ENCODE data around the gene EFHD2.

Gene EFHD2

DNA sequence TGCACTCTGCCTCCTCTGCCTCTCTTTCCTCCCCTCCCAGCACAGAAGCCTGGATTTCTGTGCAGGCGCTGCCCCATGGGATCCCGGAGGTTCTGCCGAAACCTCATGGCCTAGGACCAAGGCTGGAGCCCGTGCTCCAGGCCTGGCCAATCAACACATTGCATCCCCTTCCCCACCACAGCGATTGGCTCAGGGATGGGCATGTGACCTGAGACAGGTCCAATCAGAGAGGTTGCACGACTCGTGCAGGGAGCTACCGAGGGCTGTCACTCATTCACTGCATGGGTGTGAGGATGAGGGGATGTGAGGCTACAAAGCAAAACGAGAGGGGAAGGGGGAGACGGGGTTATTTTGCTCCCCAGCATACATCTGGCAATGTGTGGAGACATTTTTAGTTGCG is 62.9 kb downstream of the EFHD2 start:
- TF ChIP-seq, protein P1, sequence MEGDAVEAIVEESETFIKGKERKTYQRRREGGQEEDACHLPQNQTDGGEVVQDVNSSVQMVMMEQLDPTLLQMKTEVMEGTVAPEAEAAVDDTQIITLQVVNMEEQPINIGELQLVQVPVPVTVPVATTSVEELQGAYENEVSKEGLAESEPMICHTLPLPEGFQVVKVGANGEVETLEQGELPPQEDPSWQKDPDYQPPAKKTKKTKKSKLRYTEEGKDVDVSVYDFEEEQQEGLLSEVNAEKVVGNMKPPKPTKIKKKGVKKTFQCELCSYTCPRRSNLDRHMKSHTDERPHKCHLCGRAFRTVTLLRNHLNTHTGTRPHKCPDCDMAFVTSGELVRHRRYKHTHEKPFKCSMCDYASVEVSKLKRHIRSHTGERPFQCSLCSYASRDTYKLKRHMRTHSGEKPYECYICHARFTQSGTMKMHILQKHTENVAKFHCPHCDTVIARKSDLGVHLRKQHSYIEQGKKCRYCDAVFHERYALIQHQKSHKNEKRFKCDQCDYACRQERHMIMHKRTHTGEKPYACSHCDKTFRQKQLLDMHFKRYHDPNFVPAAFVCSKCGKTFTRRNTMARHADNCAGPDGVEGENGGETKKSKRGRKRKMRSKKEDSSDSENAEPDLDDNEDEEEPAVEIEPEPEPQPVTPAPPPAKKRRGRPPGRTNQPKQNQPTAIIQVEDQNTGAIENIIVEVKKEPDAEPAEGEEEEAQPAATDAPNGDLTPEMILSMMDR (IDR thresholded peaks at IDR 0.05; ENCODE audit: low read depth, low read length, missing control alignments), result no peak
- no peak for DNase-seq (ENCODE audit: low read depth)
- no peak overlapping the region for H3K4me3 ChIP-seq (ENCODE audit: low read depth, low read length)

DNA sequence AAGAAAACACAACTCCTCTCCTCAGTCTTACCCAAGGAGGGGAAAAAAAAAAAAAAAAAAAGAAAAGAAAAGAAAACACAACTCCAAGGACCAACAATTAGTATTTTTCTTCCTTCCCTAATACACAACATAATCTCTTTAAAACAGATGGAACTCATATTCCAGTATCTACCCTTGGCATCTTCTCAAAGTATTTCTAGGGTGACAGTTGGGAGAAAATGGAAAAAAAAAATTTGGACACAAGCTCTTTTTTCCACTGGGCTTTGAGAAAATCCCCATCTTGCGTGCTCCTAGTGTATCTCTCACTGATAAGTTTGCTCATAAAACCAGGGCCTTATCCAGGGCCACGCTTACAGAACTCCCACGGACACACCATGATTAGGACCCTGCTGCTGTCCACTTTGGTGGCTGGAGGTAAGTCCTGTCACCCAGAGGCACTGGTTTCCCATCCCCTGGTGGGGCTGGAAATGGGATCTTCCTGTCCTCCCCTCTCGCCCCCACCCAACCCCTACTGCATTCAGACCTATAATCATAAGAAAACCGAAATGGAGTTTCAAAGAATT is 66.1 kb downstream of the EFHD2 start, which contains the start of gene CELA2B:
Gene CELA2B (plus strand): TSS at position 353 of the 563 bp plus-strand sequence. CDS start 22 bp downstream, at position 375.
- no peak within 1 kb of the TSS for H3K4me3 ChIP-seq (ENCODE audit: low read depth, low read length)
- TF ChIP-seq, protein P1 (IDR thresholded peaks at IDR 0.05; ENCODE audit: low read depth, low read length, missing control alignments), result no peak
- DNase-seq (ENCODE audit: low read depth), result no peak

DNA sequence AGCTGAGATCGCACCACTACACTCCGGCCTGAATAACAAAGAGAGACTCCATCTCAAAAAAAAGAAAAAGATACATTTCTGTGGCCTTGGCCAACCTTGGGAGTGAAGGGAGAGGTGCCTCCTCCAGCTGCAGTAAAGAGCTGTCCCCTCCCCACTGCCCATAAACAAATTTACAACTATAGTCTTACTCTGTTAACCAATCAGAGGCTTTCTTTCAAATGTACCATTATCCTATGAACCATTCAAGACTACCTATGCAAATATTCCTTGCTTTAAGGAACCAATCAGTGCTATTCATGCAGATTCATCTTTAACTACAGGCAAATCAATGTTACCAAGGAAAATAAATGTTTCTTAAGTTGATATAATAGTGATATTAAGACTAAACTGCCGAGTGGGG is 67.2 kb downstream of the EFHD2 start:
- TF ChIP-seq, protein P1 (IDR thresholded peaks at IDR 0.05; ENCODE audit: low read depth, low read length, missing control alignments), result no peak

DNA sequence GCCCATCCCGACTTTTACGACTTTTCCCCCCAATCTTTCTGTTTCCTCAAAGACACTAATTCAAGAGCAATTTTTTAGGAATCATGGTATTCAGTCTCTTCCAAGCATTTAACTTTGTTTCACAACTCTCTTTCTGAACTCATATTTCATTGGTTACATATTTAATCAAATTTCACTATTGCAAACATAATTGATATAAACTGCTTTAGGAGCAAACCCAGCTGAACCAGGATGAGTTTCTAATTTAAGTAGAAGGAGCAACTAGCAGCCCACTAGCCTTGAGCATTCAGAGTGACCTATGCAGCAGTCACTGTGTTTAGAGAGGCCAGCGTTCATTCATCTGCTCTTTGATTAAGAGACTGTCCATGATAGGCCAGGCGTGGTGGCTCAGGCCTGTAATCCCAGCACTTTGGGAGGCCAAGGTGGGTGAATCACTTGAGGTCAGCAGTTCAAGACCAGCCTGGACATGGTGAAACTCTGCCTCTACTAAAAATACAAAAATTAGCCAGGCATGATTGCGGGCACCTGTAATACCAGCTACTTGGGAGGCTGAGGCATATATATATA is 68.0 kb downstream of the EFHD2 start:
- TF ChIP-seq, protein P1 (IDR thresholded peaks at IDR 0.05; ENCODE audit: low read depth, low read length, missing control alignments), result no peak
- DNase-seq (ENCODE audit: low read depth), result no peak
- H3K4me3 ChIP-seq (ENCODE audit: low read depth, low read length), result no peak overlapping the region

More for the DNA sequence above, 67.2 kb downstream of the EFHD2 start:
- DNase-seq (ENCODE audit: low read depth), result no peak
- H3K4me3 ChIP-seq (ENCODE audit: low read depth, low read length), result no peak overlapping the region

All from GM12864 (cell line).